ENCODE data around the gene SLCO1B1.
"Not testable (repeated sequence)": the region's sequence is repeated elsewhere in the genome, so short reads cannot be mapped to it uniquely, and the experiment has no call there.

- TF ChIP-seq, protein P1, sequence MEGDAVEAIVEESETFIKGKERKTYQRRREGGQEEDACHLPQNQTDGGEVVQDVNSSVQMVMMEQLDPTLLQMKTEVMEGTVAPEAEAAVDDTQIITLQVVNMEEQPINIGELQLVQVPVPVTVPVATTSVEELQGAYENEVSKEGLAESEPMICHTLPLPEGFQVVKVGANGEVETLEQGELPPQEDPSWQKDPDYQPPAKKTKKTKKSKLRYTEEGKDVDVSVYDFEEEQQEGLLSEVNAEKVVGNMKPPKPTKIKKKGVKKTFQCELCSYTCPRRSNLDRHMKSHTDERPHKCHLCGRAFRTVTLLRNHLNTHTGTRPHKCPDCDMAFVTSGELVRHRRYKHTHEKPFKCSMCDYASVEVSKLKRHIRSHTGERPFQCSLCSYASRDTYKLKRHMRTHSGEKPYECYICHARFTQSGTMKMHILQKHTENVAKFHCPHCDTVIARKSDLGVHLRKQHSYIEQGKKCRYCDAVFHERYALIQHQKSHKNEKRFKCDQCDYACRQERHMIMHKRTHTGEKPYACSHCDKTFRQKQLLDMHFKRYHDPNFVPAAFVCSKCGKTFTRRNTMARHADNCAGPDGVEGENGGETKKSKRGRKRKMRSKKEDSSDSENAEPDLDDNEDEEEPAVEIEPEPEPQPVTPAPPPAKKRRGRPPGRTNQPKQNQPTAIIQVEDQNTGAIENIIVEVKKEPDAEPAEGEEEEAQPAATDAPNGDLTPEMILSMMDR (IDR thresholded peaks at IDR 0.05; ENCODE audit: control extremely low read depth in 1 of 3, insufficient read depth in 1 of 3, low read depth in 1 of 3, low read length in 3 of 3), result not testable (repeated sequence)
- TF ChIP-seq RFX5 (IDR thresholded peaks at IDR 0.05; ENCODE audit: borderline replicate concordance, low read depth, low read length); EP300 (IDR thresholded peaks at IDR 0.05; ENCODE audit: borderline replicate concordance in 1 of 2, low read depth in 2 of 2, low read length in 2 of 2); CHD2 (IDR thresholded peaks at IDR 0.05; ENCODE audit: low read length); POLR2A (IDR thresholded peaks at IDR 0.05; ENCODE audit: control extremely low read depth in 1 of 2, low read depth in 2 of 2, low read length in 2 of 2): not testable (repeated sequence)
These were observed 46.2 kb upstream of the SLCO1B1 start for GRCh38 chr12:21084753-21085152.

Measured in H1 (cell line).